ENCODE measurements around the gene ATXN7L3B. TPM values are rescaled to one million over a fixed set of nuclear protein-coding genes. Genes with fewer than 3 reads are reported as not detected.
"Not testable (repeated sequence)": the region's sequence is repeated elsewhere in the genome, so short reads cannot be mapped to it uniquely, and the experiment has no call there.

The ATXN7L3B gene
- total and polyA plus RNA-seq, 2 donors from 2014 or later: 23.5 to 35.1 TPM

- Histone ChIP-seq H3K27ac (ENCODE audit: low read depth in 2 of 2, low read length in 2 of 2) (no peak overlapping the region), H3K4me1 (ENCODE audit: control insufficient read depth in 2 of 3, insufficient read depth in 2 of 3, low read depth in 1 of 3, low read length in 3 of 3) (no peaks in the 10 kb centered on the region), H3K9ac (ENCODE audit: low read length in 3 of 3) (no peak overlapping the region), H3K36me3 (ENCODE audit: control insufficient read depth in 2 of 3, insufficient read depth in 3 of 3, low read length in 3 of 3) (no peaks in the 10 kb centered on the region), H3K4me3 (ENCODE audit: low read length in 3 of 3) (no peak overlapping the region), H3K27me3 (ENCODE audit: control insufficient read depth, insufficient read depth, low read length) (no peaks in the 10 kb centered on the region), H3K9me3 (ENCODE audit: control insufficient read depth in 2 of 3, insufficient read depth in 1 of 3, low read length in 3 of 3) (no peaks in the 10 kb centered on the region)
- DNase-seq (no peak), FAIRE-seq (no peak)
- intact Hi-C loops (cut with DNase I): no loop called here
- TF ChIP-seq CTCF (IDR thresholded peaks at IDR 0.05; ENCODE audit: borderline replicate concordance, extremely low read depth, insufficient read depth): no peak
Observed at GRCh38 chr12:74489543-74489942, 48.1 kb upstream of the ATXN7L3B start.

- H3K9me3 ChIP-seq (ENCODE audit: control insufficient read depth in 2 of 3, insufficient read depth in 1 of 3, low read length in 3 of 3): no peaks in the 10 kb centered on the region
- no peak overlapping the region for H3K4me3 ChIP-seq (ENCODE audit: low read length in 3 of 3)
- H3K4me1 ChIP-seq (ENCODE audit: control insufficient read depth in 2 of 3, insufficient read depth in 2 of 3, low read depth in 1 of 3, low read length in 3 of 3): no peaks in the 10 kb centered on the region
- intact Hi-C loops (cut with DNase I): no loop called here
- no peak for DNase-seq
- no peak overlapping the region for H3K27ac ChIP-seq (ENCODE audit: low read depth in 2 of 2, low read length in 2 of 2)
- TF ChIP-seq CTCF (IDR thresholded peaks at IDR 0.05; ENCODE audit: borderline replicate concordance, extremely low read depth, insufficient read depth): no peak
- FAIRE-seq: no peak
- no peaks in the 10 kb centered on the region for H3K27me3 ChIP-seq (ENCODE audit: control insufficient read depth, insufficient read depth, low read length)
- H3K36me3 ChIP-seq (ENCODE audit: control insufficient read depth in 2 of 3, insufficient read depth in 3 of 3, low read length in 3 of 3): no peaks in the 10 kb centered on the region
- no peak overlapping the region for H3K9ac ChIP-seq (ENCODE audit: low read length in 3 of 3)
Observed at GRCh38 chr12:74490390-74491064, 47.1 kb upstream of the ATXN7L3B start.

GRCh38 chr12:74491374-74491773 lies 46.3 kb upstream of the ATXN7L3B start:
- no peak for FAIRE-seq
- Histone ChIP-seq H3K27ac (ENCODE audit: low read depth in 2 of 2, low read length in 2 of 2) (no peak overlapping the region), H3K4me1 (ENCODE audit: control insufficient read depth in 2 of 3, insufficient read depth in 2 of 3, low read depth in 1 of 3, low read length in 3 of 3) (no peaks in the 10 kb centered on the region), H3K36me3 (ENCODE audit: control insufficient read depth in 2 of 3, insufficient read depth in 3 of 3, low read length in 3 of 3) (no peaks in the 10 kb centered on the region), H3K9me3 (ENCODE audit: control insufficient read depth in 2 of 3, insufficient read depth in 1 of 3, low read length in 3 of 3) (no peaks in the 10 kb centered on the region), H3K27me3 (ENCODE audit: control insufficient read depth, insufficient read depth, low read length) (no peaks in the 10 kb centered on the region), H3K4me3 (ENCODE audit: low read length in 3 of 3) (no peak overlapping the region), H3K9ac (ENCODE audit: low read length in 3 of 3) (no peak overlapping the region)
- intact Hi-C loops (cut with DNase I): no loop called here
- no peak for TF ChIP-seq CTCF (IDR thresholded peaks at IDR 0.05; ENCODE audit: borderline replicate concordance, extremely low read depth, insufficient read depth)
- no peak for DNase-seq

DNA sequence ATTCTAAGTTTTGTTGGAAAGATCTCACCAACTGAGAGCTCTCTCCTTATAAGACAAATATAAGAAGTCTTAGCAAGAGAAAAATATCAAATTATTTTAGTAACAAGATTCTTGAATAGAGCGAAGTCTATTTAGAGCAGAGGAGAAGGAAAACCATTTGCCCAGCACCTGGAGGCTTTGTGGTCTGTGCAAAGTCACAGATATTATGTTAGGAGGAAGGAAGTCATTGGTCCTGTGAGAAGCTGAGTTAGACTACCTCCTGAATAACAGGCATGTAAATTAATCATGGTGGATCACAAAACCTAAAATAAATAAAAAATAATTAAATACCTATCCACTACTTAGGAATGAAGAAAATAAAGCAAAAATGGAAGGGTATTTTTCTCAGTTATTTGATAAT lies 38.4 kb upstream of the ATXN7L3B start:
- H3K36me3 ChIP-seq (ENCODE audit: control insufficient read depth in 2 of 3, insufficient read depth in 3 of 3, low read length in 3 of 3): no peaks in the 10 kb centered on the region
- no peaks in the 10 kb centered on the region for H3K9me3 ChIP-seq (ENCODE audit: control insufficient read depth in 2 of 3, insufficient read depth in 1 of 3, low read length in 3 of 3)
- TF ChIP-seq CTCF (IDR thresholded peaks at IDR 0.05; ENCODE audit: borderline replicate concordance, extremely low read depth, insufficient read depth): no peak
- FAIRE-seq (no peak), DNase-seq (no peak)
- no peak overlapping the region for H3K9ac ChIP-seq (ENCODE audit: low read length in 3 of 3)
- no peak overlapping the region for H3K4me3 ChIP-seq (ENCODE audit: low read length in 3 of 3)
- no peaks in the 10 kb centered on the region for H3K4me1 ChIP-seq (ENCODE audit: control insufficient read depth in 2 of 3, insufficient read depth in 2 of 3, low read depth in 1 of 3, low read length in 3 of 3)
- no peak overlapping the region for H3K27ac ChIP-seq (ENCODE audit: low read depth in 2 of 2, low read length in 2 of 2)
- no peaks in the 10 kb centered on the region for H3K27me3 ChIP-seq (ENCODE audit: control insufficient read depth, insufficient read depth, low read length)
- intact Hi-C loops (cut with DNase I): no loop called here

DNA sequence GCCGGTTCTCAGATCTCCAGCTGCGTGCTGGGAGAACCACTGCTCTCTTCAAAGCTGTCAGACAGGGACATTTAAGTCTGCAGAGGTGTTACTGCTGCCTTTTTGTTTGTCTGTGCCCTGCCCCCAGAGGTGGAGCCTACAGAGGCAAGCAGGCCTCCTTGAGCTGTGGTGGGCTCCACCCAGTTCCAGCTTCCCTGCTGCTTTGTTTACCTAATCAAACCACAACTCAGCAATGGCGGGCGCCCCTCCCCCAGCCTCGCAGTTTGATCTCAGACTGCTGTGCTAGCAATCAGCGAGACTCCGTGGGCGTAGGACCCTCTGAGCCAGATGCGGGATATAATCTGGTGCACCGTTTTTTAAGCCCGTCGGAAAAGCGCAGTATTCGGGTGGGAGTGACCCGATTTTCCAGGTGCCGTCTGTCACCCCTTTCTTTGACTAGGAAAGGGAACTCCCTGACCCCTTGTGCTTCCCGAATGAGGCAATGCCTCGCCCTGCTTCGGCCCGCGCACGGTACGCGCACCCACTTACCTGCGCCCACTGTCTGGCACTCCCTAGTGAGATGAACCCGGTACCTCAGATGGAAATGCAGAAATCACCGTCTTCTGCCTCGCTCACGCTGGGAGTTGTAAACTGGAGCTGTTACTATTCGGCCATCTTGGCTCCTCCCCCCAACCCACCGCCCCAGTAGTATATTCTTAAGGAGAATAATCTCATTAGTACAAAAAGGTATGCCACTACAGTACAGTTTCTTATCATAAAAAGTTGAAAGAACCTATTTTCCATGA lies 28.6 kb upstream of the ATXN7L3B start:
- H3K36me3 ChIP-seq (ENCODE audit: control insufficient read depth in 2 of 3, insufficient read depth in 3 of 3, low read length in 3 of 3); FAIRE-seq; H3K4me3 ChIP-seq (ENCODE audit: low read length in 3 of 3); H3K9me3 ChIP-seq (ENCODE audit: control insufficient read depth in 2 of 3, insufficient read depth in 1 of 3, low read length in 3 of 3); intact Hi-C loops (cut with DNase I); H3K27ac ChIP-seq (ENCODE audit: low read depth in 2 of 2, low read length in 2 of 2); H3K9ac ChIP-seq (ENCODE audit: low read length in 3 of 3); H3K4me1 ChIP-seq (ENCODE audit: control insufficient read depth in 2 of 3, insufficient read depth in 2 of 3, low read depth in 1 of 3, low read length in 3 of 3); H3K27me3 ChIP-seq (ENCODE audit: control insufficient read depth, insufficient read depth, low read length): not testable (repeated sequence)
- DNase-seq: peak in 1 of 5 donors; percentile 33

Measured in kidney (tissue), 14 donors.